GM10847 (cell line): ENCODE data around the gene UPB1.

ENCODE experiments used
- POLR2A ChIP-seq: IDR thresholded peaks from 2 replicates; pipeline ENCODE4 v1.6.1; 2011; ENCODE audit not compliant: insufficient read length; ENCODE audit errors: extremely low read depth

UPB1 gene

GRCh38 chr22:24494528-24495364, at the start of gene UPB1:
TSS of gene UPB1 (plus strand) at chr22:24495332. CDS start at chr22:24495404, 72 bp downstream.
- TF ChIP-seq POLR2A: no peak

DNA sequence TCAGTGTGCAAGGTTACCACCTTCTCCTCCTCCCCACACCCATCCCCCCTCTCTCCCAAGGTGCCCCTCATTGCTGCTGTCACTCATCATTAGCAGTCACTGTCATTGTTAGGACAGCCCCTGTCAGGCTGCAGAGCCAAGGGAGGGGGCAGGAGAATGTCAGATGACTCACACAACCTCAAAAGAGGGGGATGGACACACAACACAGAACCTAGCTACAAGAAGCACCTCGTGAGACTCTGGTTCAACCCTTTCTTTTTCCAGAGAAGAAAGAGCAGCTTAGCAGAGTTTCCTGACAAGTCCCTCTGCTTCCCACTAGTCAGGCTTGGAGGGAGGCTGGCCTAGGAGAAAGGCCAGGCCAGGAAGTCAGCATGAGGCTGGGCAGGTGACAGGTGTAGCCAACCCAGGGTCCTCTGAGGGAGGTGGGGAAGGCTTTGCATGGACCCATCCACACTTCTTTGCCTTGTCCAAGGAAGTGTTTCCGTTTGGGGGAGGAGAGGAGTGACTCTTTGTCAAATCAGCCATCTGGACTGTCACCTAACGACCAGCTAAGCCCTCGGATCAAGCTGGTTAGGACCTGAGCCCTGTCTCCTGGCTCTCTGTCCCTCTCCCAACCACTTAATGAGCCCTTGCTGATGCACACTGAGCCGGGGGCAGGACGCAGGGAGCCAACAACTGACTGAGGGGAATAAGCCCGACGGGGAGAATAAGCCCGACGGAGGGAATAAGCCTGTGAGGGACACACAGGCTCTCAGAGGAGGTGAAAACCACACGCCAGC, 49.5 kb upstream of the UPB1 start:
- no peak for TF ChIP-seq POLR2A

DNA sequence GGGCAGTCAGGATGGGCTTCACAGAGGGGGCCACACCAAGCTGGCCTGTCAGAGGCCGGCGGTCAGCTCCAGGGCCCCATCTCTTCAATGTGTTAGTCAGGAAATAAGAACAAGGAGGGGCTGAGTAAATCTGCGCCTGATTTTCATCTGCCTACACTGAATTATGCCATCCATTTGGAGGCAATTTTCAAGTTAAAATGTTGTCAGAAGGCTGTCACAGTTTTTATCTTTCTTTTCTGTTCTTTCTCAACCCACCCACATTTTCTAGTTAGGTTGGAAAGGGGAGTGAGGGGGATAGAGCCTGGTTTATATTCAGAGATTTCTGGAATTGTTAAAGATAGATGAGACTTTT, 48.9 kb upstream of the UPB1 start:
- no peak for TF ChIP-seq POLR2A

DNA sequence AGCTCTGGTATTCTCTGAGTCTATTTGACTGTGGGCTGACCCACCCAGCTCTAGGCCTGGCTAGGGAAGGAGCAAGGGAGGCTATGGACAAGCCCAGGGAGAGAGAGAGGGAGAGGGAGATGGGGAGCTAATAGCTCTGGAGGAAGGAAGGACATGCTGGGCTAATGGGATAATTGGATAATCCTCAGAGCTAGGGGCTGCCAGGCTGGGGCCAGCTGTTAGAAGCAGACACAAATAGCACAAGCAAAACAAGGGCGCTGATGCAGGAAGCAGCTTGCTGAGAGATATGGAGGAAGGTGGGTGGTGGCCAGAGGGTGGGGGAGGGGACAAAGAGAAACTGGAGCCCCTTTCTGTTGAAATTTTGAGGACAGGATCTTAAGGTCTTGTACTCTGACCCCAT, 44.5 kb upstream of the UPB1 start:
- TF ChIP-seq POLR2A: no peak

DNA sequence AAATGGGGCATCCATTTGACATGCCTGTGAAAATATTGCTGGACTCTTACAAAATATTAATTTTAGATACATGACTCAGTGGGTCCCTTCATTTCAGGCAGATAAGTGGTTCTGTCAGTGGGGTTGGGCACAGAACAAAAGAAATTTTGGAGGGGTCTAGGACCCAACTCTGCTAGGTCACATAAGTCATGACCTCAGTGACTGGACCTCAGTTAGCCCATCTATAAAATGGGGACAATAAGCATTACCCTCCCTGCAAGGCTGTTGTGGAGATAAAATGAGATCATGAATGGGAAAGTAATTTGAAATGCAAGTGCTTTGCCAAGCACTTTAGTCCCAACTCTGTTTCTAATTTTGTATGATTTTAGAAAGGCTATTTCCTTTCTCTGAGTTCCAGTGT, 44.0 kb upstream of the UPB1 start:
- TF ChIP-seq POLR2A: no peak

GRCh38 chr22:24453853-24454252, 41.3 kb upstream of the UPB1 start:
- no peak for TF ChIP-seq POLR2A

DNA sequence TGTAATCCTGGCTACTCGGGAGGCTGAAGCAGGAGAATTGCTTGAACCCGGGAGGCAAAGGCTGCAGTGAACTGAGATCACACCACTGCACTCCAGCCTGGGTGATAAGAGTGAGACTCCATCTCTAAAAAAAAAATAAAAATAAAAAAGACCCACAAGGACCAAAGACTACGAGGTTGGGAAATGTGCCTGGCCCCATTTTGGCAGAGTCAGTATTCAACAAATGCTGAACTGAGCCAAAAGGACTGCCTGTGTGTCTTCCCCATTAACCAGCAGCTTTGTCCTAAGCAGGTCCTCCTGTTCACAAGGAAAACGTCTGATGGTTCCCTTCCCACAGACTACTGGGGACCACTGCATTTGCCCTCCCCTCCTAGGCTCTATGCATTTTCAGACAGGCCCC, 40.1 kb upstream of the UPB1 start:
- no peak for TF ChIP-seq POLR2A

GRCh38 chr22:24455751-24456426, 39.2 kb upstream of the UPB1 start:
- TF ChIP-seq POLR2A: no peak

- no peak for TF ChIP-seq POLR2A
Measured at GRCh38 chr22:24457894-24458420, 37.2 kb upstream of the UPB1 start.

- TF ChIP-seq POLR2A: no peak
Measured at GRCh38 chr22:24459911-24460310, 35.2 kb upstream of the UPB1 start.

DNA sequence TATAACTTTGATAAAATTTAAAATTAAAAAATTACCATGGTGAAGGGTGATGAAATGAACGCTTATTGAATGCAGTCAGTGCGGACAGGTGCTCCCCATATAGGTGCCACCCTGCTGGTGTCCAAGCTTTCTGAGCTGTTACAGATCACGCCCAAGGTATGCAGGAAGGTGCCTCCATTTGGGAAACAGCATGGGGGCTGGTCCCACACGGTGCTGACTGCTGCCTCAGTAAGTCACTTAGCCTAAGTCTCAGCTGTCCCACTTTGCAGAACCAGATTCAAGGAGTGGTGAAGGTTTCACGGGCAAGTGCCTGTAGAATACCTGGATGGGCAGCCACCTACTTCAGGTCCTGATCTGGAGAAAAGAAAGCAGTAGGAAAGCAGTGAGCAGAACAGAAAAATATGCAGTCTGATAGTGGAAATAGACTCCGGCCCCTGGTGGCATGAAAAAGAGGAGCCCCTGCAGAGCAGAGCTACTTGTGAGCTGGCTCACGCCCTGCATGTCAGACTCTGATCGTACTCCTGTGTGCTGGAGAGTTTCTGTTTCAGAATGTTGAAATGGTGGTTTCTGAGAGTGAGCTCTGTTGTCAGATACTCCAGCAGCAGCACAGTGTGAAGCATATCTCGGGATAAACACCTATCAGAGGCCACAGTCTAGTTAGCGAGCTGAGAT, 34.6 kb upstream of the UPB1 start:
- no peak for TF ChIP-seq POLR2A

GRCh38 chr22:24463071-24463760, 31.9 kb upstream of the UPB1 start:
- no peak for TF ChIP-seq POLR2A

- TF ChIP-seq POLR2A: no peak
Measured at GRCh38 chr22:24465566-24465965, 29.6 kb upstream of the UPB1 start.

GRCh38 chr22:24465975-24466374, 29.2 kb upstream of the UPB1 start:
- no peak for TF ChIP-seq POLR2A
